Lower leg skin (tissue), 4 donors: Measurements from ENCODE around the gene ASAP2. TPM values are rescaled to one million over a fixed set of nuclear protein-coding genes. Genes with fewer than 3 reads are reported as not detected.

ENCODE experiments used
- DNase-seq, 2 donors: peaks; one replicate each; pipeline ENCODE4 v3.0.0-alpha.2; 2019; ENCODE audit warnings: low spot score in 2 of 2
- H3K4me3 ChIP-seq: fragments of 200-600 bp; sonication (generic); 2 replicates; pipeline ENCODE4 v1.5.1; 2017; ENCODE audit warnings: mild to moderate bottlenecking, low read depth; ENCODE audit not compliant: poor library complexity, severe bottlenecking
- POLR2A ChIP-seq, 2 donors: fragments of 450-650 bp; IDR thresholded peaks; one replicate each; pipeline ENCODE4 v1.6.1; 2016 to 2017; ENCODE audit warnings: antibody characterized with exemption in 2 of 2, mild to moderate bottlenecking in 1 of 2, moderate library complexity in 1 of 2
- WGBS, 2 donors: methylation state at CpG; one replicate each; pipeline ENCODE4 v1.1.5; 2018; 5-methylcytosine and 5-hydroxymethylcytosine counted together
- intact Hi-C: fragments of 100-400 bp; cut with DNase I; formaldehyde crosslinking; loops from one replicate; pipeline ENCODE4 v1.15.0; 2023; ENCODE audit warnings: low total_unique reads
- total RNA-seq, 4 donors: library from RNA; depleted of rRNA; stranded (reverse); fragments of >200 nt; gene quantifications; one replicate each; pipeline ENCODE4 v1.1.0, GENCODE V29; 2016
- TF ChIP-seq, protein P1 (sequence below), 3 donors: fragments of 450-650 bp; IDR thresholded peaks; one replicate each; pipeline ENCODE4 v1.5.1; 2016; ENCODE audit warnings: antibody characterized with exemption in 3 of 3, mild to moderate bottlenecking in 3 of 3, moderate library complexity in 2 of 3

The ASAP2 gene
- total RNA-seq, 4 donors from 2014 or later: 30.4 to 40.7 (median 33.1) TPM

DNA sequence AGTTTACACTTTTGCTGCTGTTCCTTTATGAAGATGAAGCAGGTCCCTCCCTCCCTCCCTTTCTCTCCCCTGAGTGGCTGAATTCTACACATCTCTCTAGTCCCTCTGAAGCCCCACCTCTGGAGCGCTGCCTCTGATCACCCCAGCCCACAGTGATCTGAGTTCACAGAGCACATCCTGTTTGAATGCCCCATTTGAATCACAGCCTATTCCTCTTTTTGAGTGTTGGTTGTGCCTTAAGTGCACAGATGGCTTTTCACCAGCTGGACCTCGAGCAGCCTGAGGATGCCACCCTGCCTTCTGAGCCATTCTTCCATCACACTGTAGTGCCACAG lies 129.6 kb downstream of the ASAP2 start:
- intact Hi-C loops: loop anchor here (10.0 kb wide), 1 partner anchor 131 kb away; the partner anchor contains the start of gene ASAP2
- DNase-seq: no peak
- no peak overlapping the region for H3K4me3 ChIP-seq
- WGBS, 2 donors: 65 to 81% methylated on average over 2 of the region's 2 CpGs
- TF ChIP-seq, protein P1, sequence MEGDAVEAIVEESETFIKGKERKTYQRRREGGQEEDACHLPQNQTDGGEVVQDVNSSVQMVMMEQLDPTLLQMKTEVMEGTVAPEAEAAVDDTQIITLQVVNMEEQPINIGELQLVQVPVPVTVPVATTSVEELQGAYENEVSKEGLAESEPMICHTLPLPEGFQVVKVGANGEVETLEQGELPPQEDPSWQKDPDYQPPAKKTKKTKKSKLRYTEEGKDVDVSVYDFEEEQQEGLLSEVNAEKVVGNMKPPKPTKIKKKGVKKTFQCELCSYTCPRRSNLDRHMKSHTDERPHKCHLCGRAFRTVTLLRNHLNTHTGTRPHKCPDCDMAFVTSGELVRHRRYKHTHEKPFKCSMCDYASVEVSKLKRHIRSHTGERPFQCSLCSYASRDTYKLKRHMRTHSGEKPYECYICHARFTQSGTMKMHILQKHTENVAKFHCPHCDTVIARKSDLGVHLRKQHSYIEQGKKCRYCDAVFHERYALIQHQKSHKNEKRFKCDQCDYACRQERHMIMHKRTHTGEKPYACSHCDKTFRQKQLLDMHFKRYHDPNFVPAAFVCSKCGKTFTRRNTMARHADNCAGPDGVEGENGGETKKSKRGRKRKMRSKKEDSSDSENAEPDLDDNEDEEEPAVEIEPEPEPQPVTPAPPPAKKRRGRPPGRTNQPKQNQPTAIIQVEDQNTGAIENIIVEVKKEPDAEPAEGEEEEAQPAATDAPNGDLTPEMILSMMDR (IDR thresholded peaks at IDR 0.05): no peak
- TF ChIP-seq POLR2A (IDR thresholded peaks at IDR 0.05): no peak

DNA sequence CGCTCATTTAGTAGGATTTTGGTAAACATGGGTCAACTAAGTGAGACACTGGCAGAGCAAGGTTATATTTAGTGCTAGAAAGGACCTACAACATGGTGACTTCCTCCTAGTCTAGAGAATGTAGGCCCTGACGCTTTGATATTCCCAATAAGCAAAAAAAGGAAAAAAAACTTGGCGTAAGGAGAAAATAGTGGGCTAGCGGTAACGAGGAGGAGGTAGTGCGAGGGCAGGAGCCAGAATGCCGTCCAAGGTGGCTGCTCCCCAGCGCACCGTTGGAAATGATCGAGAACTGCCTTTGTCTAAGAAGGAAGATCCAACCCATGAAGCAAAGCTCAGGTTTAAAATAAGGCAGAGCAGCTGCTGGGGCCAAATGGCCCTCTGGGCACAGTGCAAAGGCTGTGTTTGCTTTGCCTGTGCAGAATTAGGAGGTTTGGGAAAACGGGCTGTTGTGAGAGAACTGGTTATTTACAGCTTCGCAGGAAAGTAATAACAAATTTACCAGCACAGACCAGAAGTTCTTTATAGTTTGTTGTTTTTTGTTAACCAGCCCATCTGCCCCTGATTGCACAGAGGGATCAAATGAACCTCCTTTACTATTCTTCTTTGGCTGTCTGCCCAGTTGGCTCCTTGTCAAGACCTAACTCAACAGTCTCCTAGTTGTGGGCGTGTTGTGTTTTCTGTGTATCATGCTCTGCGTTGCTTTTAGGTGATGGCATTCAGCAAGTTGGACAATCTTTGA lies 130.1 kb downstream of the ASAP2 start:
- H3K4me3 ChIP-seq: no peak overlapping the region
- DNase-seq: peak in 1 of 2 donors; percentile 33
- TF ChIP-seq, protein P1 (IDR thresholded peaks at IDR 0.05): no peak
- no peak for TF ChIP-seq POLR2A (IDR thresholded peaks at IDR 0.05)
- WGBS, 2 donors: 47 to 57% methylated on average over 14 of the region's 14 CpGs
- intact Hi-C loops: loop anchor here (10.0 kb wide), 1 partner anchor 132 kb away; the partner anchor contains the start of gene ASAP2

DNA sequence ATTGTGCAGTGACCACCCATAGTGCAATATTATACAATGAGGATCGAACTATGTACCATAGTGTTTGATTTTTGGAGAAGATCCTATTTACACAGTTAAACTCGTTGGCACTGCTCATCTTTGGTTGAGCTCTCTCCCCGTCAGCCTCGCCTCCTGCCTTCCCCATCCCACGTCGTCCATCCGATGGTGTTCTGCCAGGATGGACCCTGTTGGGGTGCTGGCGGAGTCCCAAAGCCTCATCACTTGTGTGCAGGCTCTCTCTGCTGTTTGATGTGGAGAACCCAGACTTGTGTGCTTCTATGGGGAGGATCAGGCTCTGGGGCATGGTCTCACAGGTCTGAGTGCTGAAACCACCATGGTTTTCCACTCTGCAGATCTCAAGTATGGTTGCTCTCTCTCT lies 131.3 kb downstream of the ASAP2 start:
- 92% methylated on average over 8 of the region's 8 CpGs for WGBS, 2 donors
- TF ChIP-seq, protein P1 (IDR thresholded peaks at IDR 0.05): no peak
- no peak for TF ChIP-seq POLR2A (IDR thresholded peaks at IDR 0.05)
- intact Hi-C loops: loop anchor here (10.0 kb wide), 1 partner anchor 133 kb away; the partner anchor contains the start of gene ASAP2
- no peak for DNase-seq
- no peak overlapping the region for H3K4me3 ChIP-seq

DNA sequence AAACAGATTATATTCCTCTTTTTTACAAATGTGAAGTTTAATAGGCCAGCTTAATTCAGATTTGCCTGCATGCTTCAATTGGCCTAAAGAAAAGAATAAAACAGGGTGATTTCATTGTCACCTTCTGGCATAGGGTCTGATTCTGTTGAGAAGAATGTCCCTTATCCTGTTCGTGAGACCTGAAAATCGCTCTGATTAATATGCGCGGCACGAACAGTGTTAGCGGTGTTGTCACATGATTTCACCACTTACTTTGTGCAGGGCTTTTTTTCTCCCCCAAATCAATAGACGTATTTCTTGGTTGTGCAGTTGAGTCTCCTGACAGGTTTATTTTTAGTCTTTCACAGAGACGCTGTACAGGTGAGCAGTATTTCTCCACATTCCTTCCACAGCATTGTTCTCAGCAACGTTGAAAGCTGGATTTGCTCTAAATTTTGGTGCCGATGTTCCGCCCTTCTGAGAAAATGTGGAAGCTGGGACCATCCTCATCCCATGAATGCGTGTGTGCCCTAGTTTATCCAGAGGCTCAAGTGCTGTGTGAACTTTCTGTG lies 134.8 kb downstream of the ASAP2 start:
- no peak for DNase-seq
- intact Hi-C loops: no loop called here
- WGBS, 2 donors: 94% methylated on average over 12 of the region's 12 CpGs
- TF ChIP-seq, protein P1 (IDR thresholded peaks at IDR 0.05): no peak
- H3K4me3 ChIP-seq: no peak overlapping the region

DNA sequence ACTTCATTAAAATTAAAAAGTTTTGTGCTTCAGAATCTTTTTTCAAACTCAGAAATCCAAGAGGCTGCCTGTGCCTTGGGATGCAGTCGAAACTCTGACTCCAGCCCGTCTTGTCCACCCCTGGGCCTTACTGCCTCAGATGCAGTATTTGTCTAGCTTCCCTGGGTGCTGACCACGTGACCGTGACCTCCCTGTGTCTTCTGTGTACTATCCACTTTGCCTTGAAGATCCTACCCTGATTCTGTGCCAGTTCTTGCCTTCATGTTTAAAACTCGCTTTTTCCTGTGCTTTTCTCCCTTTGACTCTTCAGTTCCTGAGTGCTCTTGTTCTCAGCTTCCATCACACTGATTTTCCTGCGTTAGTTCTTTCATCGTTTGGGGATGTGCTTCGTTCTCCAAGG lies 136.0 kb downstream of the ASAP2 start:
- no peak for DNase-seq
- WGBS, 2 donors: 95 to 96% methylated on average over 8 of the region's 8 CpGs
- TF ChIP-seq POLR2A (IDR thresholded peaks at IDR 0.05): no peak
- TF ChIP-seq, protein P1 (IDR thresholded peaks at IDR 0.05): no peak
- H3K4me3 ChIP-seq: no peak overlapping the region
- intact Hi-C loops: no loop called here
